GM12875 (cell line): ENCODE results near the gene SPSB1.
"Not testable (repeated sequence)": the region's sequence is repeated elsewhere in the genome, so short reads cannot be mapped to it uniquely, and the experiment has no call there.

Experiments used
- H3K4me3 ChIP-seq: one replicate; pipeline ENCODE4 v1.5.1; 2011; ENCODE audit warnings: low read depth, low read length, control low read depth
- CTCF ChIP-seq: IDR thresholded peaks from 2 replicates; pipeline ENCODE4 v1.5.1; 2011; ENCODE audit warnings: low read depth, mild to moderate bottlenecking, control low read depth, inconsistent platforms, low read length, moderate library complexity, borderline replicate concordance; ENCODE audit not compliant: insufficient read depth

The SPSB1 gene

GRCh38 chr1:9376430-9376829, 83.7 kb downstream of the SPSB1 start:
- no peak for TF ChIP-seq CTCF
- no peak overlapping the region for H3K4me3 ChIP-seq

DNA sequence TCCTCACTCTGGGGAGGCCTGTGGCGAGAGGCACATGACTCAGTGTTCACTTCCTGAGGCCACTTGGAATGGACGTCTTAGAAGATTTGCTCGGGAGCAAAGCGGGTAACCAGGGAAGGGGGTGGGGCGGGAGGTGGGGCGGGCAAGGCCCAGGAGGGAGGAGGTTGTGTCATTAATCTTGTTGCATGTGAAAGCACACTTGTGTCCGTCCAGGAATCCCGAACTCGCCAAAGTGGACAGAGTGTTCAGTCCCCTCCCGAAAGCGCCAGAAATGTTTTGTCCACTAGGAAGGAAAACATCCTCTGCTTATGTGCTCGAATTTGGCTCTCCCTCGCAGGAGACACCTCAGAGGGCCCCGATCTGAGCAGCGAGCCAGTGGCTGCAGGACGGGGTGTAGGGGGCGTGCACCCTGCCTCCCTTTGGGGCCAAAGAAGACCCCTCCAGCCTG, 84.2 kb downstream of the SPSB1 start:
- no peak for TF ChIP-seq CTCF
- H3K4me3 ChIP-seq: no peak overlapping the region

GRCh38 chr1:9378801-9379200, 86.1 kb downstream of the SPSB1 start:
- no peak for TF ChIP-seq CTCF
- H3K4me3 ChIP-seq: no peak overlapping the region

- TF ChIP-seq CTCF: no peak
- no peak overlapping the region for H3K4me3 ChIP-seq
Observed at GRCh38 chr1:9380711-9381110, 88.0 kb downstream of the SPSB1 start.

DNA sequence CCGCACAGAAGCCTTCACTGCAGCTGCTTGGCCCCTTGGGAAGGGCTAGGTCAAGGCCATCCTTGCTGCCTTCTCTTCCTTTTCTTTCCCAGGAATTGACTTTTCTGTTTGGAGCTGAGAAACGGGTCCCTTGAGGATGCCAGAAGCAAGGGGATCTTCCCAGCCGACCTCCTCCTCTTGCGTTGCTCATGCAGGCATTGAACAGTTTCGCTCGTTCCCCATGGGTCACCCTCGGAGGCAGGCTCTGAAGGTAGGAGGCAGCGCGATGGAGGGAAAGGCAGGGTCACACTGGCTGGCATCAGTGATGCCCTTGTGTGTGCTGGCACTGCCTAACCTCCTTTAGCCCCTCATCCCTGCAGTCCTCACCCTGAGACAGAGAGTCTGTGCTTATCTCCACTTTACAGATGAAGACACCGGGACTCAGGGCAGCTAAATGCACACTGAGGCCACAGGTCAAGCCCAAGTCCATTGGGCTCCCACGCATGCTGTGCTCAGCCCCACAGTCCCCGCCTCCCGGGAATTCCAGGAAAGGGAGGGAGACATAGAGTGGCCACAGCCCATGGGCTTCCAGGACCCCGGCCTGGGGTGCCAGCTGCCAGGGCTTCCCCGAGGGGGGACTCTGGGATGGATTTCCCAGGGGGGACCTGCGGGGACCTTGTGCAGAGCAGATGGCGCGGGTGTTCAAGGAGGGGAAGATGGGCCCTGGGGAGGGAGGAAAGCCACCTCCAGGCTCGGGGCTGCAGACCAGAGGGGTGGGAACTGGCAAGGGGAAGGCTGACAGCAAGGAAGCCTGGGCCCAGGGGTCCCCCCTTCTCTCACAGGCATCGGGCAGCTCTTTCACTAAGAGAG, 90.2 kb downstream of the SPSB1 start:
- TF ChIP-seq CTCF: no peak

GRCh38 chr1:9384128-9384527, 91.4 kb downstream of the SPSB1 start:
- TF ChIP-seq CTCF: no peak
- no peak overlapping the region for H3K4me3 ChIP-seq

More for the DNA sequence above, 90.2 kb downstream of the SPSB1 start:
- H3K4me3 ChIP-seq: no peak overlapping the region

- no peak for TF ChIP-seq CTCF
- H3K4me3 ChIP-seq: no peak overlapping the region
Observed at GRCh38 chr1:9384751-9385245, 92.1 kb downstream of the SPSB1 start.

DNA sequence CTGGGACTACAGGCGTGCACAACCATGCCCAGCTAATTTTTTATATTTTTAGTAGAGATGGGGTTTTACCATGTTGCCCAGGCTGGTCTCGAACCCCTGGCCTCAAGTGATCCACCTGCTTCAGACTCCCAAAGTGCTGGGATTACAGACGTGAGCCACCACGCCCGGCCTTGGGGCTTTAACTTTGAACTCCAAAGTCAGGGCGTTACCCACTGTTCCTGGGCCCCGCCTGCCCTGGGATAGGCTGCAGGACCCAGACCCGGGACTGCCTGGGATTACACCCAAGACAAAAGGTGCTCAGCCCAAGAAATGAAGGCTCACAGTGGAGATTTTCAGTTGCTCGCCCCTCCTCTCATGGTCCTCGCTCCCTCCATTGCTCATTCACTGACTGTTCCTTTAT, 92.7 kb downstream of the SPSB1 start:
- not testable (repeated sequence) for H3K4me3 ChIP-seq
